Pericardium fibroblast (primary cell): ENCODE measurements around the gene C1orf226. TPM values are rescaled to one million over a fixed set of nuclear protein-coding genes. Genes with fewer than 3 reads are reported as not detected.

ENCODE experiments used
- total RNA-seq: library from RNA; depleted of rRNA; stranded (reverse); fragments of >200 nt; gene quantifications from 2 replicates; pipeline ENCODE4 v1.2.3, GENCODE V29; 2015

Gene C1orf226
- total RNA-seq: 0.77 and 1.8 TPM in 2 replicates

GRCh38 chr1:162381383-162381782 lies at the start of gene C1orf226:
Gene C1orf226, plus strand, starts transcription at chr1:162381728. Its CDS starts 174 bp downstream, at chr1:162381902.

GRCh38 chr1:162376691-162377090 lies 4.8 kb upstream of the C1orf226 start, which contains the start of gene SPATA46:
Gene SPATA46, minus strand, starts transcription at chr1:162376854. Its CDS starts 64 bp downstream, at chr1:162376790.

GRCh38 chr1:162412002-162412401 lies 30.5 kb downstream of the C1orf226 start, which contains the start of gene SH2D1B:
Gene SH2D1B, minus strand, starts transcription at chr1:162412136. Its CDS starts 120 bp downstream, at chr1:162412016.

Other genes starting within 250 kb of the C1orf226 start
- not detected in 2 replicates for gene SPATA46, start 4.9 kb upstream of the C1orf226 start, total RNA-seq
- not detected in 2 replicates for gene SH2D1B, start 30.4 kb downstream of the C1orf226 start, total RNA-seq
- gene UHMK1, start 116.1 kb downstream of the C1orf226 start, total RNA-seq: 24.1 and 25.0 TPM in 2 replicates
- gene UAP1, start 180.0 kb downstream of the C1orf226 start, total RNA-seq: 54.1 and 56.1 TPM in 2 replicates